ENCODE results near the gene CREB5. TPM values are rescaled to one million over a fixed set of nuclear protein-coding genes. Genes with fewer than 3 reads are reported as not detected.

CREB5 gene
- total and polyA plus RNA-seq, 2 of the 13 experiments (the other 11 are each of a cell fraction or from before 2014, with no cell fraction given) = 0.38 to 0.71 TPM

- H3K36me3 ChIP-seq (replicated peaks in 1 of 2; ENCODE audit: control insufficient read depth in 1 of 2, insufficient read depth in 2 of 2, low read length in 2 of 2) = no peaks in the 10 kb centered on the region
- TF ChIP-seq ZNF616 (CRISPR knock-in tag; IDR thresholded peaks at IDR 0.05; ENCODE audit: low read depth) (no peak), MAFF (IDR thresholded peaks at IDR 0.05; ENCODE audit: low read depth, low read length) (peak; percentile 61), MAFK (conservative IDR thresholded peaks at IDR 0.05 in 1 of 2, IDR thresholded peaks at IDR 0.05 in 1 of 2; ENCODE audit: low read length in 2 of 2) (peak; percentile 58 to 66; a peak in 3 of 4 replicates)
- no peaks in the 10 kb centered on the region for H3K9me3 ChIP-seq (ENCODE audit: low read length)
- CTCF ChIA-PET (ENCODE audit: low intra/inter-chr PET ratio, low total read pairs) = no interaction called here
- ATAC-seq (no peak), FAIRE-seq (no peak), DNase-seq (ENCODE audit: low spot score) (no peak)
- POLR2A ChIA-PET = no interaction called here
- no peak overlapping the region for H3K4me3 ChIP-seq (replicated peaks in 1 of 3; ENCODE audit: insufficient read depth in 1 of 3, low read depth in 2 of 3, low read length in 3 of 3)
- no peaks in the 10 kb centered on the region for H3K4me1 ChIP-seq (ENCODE audit: insufficient read depth, low read length)
- no peak overlapping the region for H3K27ac ChIP-seq (ENCODE audit: extremely low read length, insufficient read depth, low read length)
- BruUV-seq (replicated peaks) = no TSS peak
- no peak overlapping the region for H3K4me2 ChIP-seq (ENCODE audit: low read depth, low read length)
- no peaks in the 10 kb centered on the region for H3K79me2 ChIP-seq (ENCODE audit: insufficient read depth, low read length)
- H3K27me3 ChIP-seq (ENCODE audit: control insufficient read depth in 1 of 2, insufficient read depth in 2 of 2, low read length in 2 of 2) = peaks cover 0 to 1% of the 10 kb centered on the region in 2 experiments; a peak in 2 of 5 replicates
- H3K9ac ChIP-seq (ENCODE audit: insufficient read depth, low read depth, low read length) = no peak overlapping the region
- WGBS (ENCODE audit: low lambda C conversion rate) = 28% methylated on average over 8 of the region's 8 CpGs
- H4K20me1 ChIP-seq (ENCODE audit: insufficient read depth, low read length) = no peaks in the 10 kb centered on the region
- no peak overlapping the region for H2AFZ ChIP-seq (ENCODE audit: low read length)
- in situ Hi-C loops (cut with HindIII; ENCODE audit: extremely low pct_ligation_motif_present, low pct_unique_long_range_greater_than_20kb) (no loop called here), intact Hi-C loops (cut with micrococcal nuclease; ENCODE audit: unreplicated experiment) (no loop called here)
Observed at GRCh38 chr7:28440055-28440601, 27.8 kb downstream of the CREB5 start.

GRCh38 chr7:28442540-28443420 lies 30.5 kb downstream of the CREB5 start:
- no peak for FAIRE-seq
- Histone ChIP-seq H3K36me3 (replicated peaks in 1 of 2; ENCODE audit: control insufficient read depth in 1 of 2, insufficient read depth in 2 of 2, low read length in 2 of 2) (no peaks in the 10 kb centered on the region), H3K27me3 (ENCODE audit: control insufficient read depth in 1 of 2, insufficient read depth in 2 of 2, low read length in 2 of 2) (peaks cover 0 to 1% of the 10 kb centered on the region in 2 experiments; a peak in 2 of 5 replicates), H3K9me3 (ENCODE audit: low read length) (no peaks in the 10 kb centered on the region), H3K4me2 (ENCODE audit: low read depth, low read length) (no peak overlapping the region), H3K27ac (ENCODE audit: extremely low read length, insufficient read depth, low read length) (no peak overlapping the region), H3K4me3 (replicated peaks in 1 of 3; ENCODE audit: insufficient read depth in 1 of 3, low read depth in 2 of 3, low read length in 3 of 3) (no peak overlapping the region), H3K79me2 (ENCODE audit: insufficient read depth, low read length) (no peaks in the 10 kb centered on the region), H4K20me1 (ENCODE audit: insufficient read depth, low read length) (no peaks in the 10 kb centered on the region), H2AFZ (ENCODE audit: low read length) (no peak overlapping the region), H3K4me1 (ENCODE audit: insufficient read depth, low read length) (no peaks in the 10 kb centered on the region), H3K9ac (ENCODE audit: insufficient read depth, low read depth, low read length) (no peak overlapping the region)
- ChIA-PET CTCF (ENCODE audit: low intra/inter-chr PET ratio, low total read pairs) (no interaction called here), POLR2A (no interaction called here)
- TF ChIP-seq ETV6 (CRISPR knock-in tag; conservative IDR thresholded peaks at IDR 0.05) (no peak), PHB2 (IDR thresholded peaks at IDR 0.05; ENCODE audit: partially characterized antibody) (no peak), POLR2G (IDR thresholded peaks at IDR 0.05; ENCODE audit: low read depth, low read length) (no peak), ZNF749 (CRISPR knock-in tag; IDR thresholded peaks at IDR 0.05; ENCODE audit: borderline replicate concordance) (no peak), ZNF550 (CRISPR knock-in tag; IDR thresholded peaks at IDR 0.05; ENCODE audit: borderline replicate concordance) (no peak), RORA (CRISPR knock-in tag; IDR thresholded peaks at IDR 0.05) (no peak), SMARCC2 (IDR thresholded peaks at IDR 0.05) (no peak)
- intact Hi-C loops (cut with micrococcal nuclease; ENCODE audit: unreplicated experiment) = no loop called here
- no peak for ATAC-seq
- no peak for DNase-seq (ENCODE audit: low spot score)
- no TSS peak for BruUV-seq (replicated peaks)
- in situ Hi-C loops (cut with HindIII; ENCODE audit: extremely low pct_ligation_motif_present, low pct_unique_long_range_greater_than_20kb) = no loop called here
- WGBS (ENCODE audit: low lambda C conversion rate) = 29% methylated on average over 5 of the region's 5 CpGs
